HG03064 (cell line): ENCODE data around the gene EML2.
"Not testable (repeated sequence)": the region's sequence is repeated elsewhere in the genome, so short reads cannot be mapped to it uniquely, and the experiment has no call there.

Experiments
- ATAC-seq: cut with Tn5 transposase; IDR thresholded peaks from one replicate; pipeline ENCODE4 v1.9.1; 2021; ENCODE audit warnings: low read depth; ENCODE audit not compliant: unreplicated experiment

The EML2 gene

DNA sequence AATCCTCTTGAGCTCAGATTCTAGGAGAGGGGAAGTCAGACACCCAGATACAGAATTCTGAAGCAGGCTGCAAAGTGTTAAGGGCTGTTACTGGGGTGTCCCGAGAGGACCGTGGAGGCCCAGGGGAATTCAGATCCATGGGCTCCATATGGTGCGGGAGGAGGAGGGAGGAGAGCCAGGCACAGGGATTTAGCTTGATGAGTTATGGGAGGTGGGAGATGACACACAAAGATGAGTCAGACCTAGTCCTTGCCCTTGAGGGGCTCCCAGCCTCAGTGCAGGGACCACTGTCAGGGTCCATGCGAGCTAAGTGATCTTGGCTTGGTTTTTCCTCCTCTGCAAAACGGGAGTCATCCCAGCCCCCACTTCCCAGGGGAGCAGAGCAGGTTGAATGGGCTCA, 14.4 kb upstream of the EML2 start:
- ATAC-seq, result no peak

DNA sequence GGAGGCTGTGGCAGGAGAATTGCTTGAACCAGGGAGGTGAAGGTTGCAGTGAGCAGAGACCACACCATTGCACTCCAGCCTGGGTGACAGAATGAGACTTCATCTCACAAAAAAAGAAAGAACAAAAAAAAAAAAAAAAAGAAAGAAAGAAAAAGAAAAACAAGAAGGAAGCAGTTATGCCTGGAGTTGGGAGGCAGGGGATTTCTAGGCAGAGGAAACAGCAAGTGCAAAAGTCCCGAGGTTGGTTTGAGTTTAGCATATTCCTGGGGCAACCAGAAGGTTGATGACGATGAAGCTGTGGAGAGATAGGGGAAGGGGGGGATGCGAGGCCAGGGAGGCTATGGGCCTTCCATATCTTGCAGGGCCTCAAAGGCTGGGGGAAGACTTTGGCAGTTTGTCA, 11.5 kb upstream of the EML2 start:
- ATAC-seq, result no peak

DNA sequence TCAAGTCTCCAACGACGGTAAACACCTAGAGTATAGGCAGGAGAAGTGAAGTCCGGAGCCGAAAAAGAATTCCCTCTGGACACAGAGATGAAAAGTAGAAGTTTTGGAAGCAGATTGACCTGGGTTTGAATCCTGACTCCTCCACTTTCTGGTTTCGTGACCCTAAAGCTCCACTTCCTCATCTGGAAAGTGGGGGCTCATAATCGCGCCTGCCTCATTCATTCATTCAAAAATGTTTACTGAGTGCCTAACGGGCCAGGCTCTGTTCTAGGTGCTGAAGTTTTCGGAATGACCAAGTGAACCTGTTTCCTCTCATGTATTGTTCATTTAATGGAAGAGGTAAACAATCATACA, 7.1 kb upstream of the EML2 start:
- ATAC-seq, result no peak

DNA sequence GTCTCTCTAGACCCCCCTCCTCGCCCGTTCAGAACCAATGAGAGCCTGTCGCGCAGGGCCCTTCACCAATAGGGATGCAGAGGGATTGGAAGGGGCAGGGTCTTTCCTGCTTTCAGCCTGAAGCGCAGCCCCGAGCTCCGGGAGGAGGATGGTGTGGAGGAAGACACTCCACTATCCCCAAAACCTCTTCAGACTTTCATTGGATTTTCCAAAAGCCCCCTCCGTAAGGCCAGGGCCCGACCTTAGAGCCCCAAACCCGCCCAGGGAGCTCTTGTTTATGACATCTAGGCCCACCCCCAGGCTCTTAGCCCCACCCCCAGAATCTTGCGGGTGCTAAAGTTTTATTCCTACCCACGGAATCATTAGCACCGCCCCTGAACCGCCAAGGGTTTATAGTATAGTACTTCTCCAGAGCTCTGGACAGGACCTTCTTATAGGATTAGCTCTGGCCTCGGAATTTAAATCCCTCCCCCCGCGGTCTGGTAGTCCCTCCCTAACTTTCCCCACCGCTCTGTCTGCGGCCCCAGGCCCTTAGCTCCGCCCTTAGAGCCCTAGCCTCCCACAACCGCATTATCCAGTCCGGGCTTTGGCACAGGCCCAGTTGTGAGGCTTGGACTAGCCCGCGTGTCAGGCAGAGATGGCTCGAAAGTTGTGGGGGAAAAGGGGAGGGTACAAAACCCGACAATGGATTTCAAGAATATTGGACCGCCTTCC, 6.6 kb upstream of the EML2 start:
- no peak for ATAC-seq

DNA sequence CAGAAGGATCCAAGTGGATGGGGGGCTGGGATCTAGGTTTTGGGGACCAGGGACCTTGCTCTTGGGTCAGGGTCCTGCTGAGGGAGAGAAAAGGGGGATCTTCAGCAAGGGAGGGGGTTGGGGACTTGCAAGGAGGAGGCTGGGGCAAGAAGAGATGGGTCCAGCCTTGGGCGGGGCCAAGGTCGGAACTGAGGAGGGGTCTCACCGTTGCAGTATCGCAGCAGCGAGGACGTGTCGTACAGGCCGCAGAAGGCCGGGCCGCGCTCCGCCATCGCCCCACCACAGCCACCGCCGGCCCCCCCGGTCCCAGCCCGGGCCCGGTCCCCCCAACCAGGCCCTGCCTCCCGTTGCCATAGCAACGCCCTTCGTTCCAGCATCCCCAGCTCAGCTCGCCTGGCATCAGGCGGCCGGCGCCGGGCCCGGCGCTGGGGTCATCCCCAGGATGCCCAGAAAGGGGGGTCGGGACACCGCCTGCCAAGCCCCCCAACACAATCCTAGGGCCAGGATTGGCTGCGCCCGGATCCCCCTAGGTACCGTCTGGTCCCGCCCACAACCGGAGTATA, 6.0 kb upstream of the EML2 start:
- ATAC-seq, result no peak

DNA sequence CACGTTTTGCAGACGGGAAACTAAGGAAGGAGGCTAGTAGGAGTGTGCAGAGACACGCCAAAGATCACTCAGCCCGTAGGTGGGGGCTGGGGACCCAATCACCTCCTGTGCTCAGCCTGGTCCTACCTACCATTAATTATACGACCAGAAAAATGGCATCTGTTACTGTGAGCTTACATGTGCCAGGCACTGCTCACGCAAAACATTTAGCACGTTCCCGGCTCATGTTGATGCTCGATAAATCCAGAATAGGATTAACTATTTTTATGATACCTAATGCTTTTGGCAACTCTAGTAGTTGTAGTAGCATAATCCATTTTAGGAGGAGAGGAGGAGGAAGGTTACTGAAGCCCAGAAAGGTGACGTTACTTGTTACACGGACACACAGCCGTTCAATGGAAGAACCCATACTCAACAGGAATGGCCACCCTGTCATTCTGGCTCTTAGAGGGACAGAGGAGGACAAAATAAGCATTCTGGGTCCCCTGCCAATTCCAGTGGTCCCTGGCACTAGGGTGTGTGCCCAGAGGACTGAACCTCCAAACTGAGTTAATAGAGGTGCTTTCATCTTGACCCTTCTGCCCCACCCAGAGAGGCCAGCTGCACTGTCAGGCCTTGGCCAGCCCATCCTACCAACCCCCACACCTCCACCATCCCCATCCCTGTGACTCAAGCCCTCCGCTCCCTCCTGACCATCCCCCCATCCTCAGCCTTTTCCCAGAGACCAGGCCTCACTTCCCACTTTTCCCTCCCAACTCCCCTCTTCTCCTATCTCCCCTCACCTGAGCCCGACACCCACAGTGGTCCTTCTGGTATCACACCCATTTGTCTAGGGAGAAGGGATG, 5.0 kb upstream of the EML2 start:
- no peak for ATAC-seq

DNA sequence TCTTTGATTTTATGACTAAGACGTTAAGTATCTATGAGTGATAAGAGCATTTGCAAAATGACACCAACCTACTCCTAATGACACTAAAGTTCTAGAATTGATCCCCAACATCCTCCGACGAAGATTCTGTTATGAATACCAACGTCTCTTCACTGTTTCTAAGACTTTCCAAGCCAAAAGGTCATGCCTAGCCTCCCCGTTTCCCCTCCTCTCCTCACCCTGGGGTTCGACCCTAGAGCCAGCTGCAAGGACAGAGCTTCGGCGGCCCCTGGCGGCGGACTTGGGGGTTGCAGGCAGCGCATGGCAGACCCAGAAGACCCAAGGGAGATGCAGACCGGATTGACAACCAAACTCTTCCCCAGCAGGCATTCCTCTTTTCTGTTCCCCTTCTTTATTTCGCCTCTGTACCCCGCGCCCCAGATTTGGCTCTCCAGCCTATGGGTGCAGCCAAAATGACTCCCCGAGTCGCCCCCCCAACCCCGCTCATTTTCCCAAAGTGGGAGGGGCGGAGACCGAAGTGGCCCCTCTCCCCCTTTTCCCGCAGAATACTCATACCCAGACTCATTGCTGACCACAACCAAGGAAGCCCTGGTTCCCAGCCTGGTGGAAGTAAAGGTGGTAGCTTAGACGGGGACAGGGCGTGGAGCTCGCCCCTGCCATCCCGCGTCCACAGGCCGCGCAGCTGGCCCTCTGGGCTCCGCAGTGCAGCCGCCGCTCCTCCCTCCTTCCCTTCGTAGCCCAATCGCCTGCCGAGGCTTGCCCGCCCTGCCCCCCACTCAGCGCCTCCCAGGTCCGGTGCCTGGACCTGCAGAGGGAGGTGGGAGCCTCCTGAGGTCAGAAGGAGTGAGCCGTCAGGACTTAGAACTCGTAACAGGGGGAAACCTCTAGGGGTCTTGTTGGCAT, 4.1 kb upstream of the EML2 start:
- peak; percentile 26 for ATAC-seq

DNA sequence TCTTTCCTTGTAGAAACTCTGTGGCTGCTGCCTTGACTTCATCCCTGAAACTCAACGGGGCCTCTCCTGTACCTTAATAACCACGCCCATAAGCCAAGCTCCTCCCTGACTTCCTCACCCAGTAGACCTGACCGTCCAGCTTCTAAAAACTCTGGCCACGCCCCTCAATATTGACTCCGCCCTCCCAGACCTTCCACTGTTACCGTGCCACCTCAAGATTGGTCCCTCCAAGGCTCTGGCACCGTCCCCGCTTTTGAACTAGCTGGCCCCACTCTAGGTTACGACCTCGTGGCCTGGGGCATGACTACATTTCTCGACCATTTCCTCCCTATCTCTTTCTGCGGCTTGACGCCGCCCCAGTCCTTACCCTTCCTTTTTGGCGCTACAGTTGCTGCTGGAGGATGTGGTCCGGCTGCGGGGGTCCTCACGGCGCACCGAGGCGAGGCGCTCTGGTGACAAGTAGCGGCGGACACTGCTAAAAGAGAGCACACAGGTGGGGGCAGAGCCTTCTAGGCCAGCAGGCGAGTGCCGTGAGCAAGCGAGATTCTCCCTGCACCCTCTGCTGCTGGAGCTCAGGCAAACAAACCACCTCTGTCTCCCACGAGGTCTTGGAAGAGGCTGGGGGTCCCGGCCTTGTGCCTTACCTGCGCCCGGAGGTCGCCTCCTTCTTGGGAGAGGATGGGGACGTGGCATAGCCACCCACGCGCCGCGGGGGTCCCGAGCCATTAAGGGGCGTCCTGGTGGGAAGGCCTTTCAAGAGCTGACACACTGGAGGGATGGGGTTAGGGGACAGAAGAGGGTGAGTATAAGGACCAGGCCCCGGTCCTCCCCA, 2.3 kb upstream of the EML2 start:
- ATAC-seq, result peak; percentile 18

DNA sequence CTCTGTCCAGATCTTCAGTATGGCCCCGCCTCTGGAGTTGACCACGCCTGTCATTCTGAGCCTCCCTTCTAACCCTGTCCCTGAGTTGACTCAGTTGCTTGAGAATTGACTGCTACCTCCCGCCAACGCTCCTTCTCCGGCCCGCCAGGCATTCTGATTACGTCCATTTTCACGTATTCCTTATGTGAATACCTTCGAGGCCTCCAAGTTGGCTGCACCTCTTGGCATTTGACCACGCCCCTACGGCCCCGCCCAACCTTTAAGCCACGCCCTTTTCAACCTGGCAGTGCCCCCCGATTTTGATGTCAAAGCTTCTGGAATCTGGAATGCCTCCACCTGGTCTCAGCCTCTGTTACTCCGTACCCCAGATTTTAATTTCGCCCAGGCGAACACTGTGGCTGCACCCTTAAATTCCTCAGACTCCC, 1.7 kb upstream of the EML2 start:
- no peak for ATAC-seq

DNA sequence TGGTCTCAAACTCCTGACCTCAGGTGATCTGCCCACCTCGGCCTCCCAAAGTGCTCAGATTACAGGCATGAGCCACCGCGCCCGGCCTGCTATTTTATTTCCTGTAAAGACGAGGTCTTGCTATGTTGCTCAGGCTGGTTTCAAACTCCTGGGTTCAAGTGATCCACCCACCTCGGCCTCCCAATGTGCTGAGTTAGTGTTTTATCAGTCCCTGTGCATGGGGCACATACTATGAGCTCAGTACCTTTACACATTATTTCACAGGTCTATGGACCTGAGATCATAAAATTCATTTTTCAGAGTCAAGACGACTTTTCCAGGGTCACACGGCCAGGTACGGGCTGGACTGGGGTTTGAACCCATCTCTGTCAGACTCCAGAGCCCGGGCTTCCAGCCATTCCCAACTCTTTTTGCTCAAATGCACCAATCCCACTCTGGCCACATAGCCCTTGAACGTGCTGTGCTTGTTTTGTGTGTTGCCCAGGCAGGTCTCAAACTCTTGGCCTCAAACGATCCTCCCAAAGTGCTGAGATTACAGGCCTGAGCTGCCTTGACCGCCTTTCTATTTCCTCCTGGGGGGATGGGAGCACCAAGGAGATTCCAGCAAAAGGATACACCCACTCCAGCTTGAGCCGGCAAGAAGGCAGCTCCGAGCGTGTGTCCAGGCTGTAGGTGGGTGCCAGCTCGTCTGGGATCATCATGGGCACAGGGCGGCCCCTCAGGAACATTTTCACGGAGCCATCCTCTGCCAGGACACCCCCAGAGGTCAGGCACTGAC, 1.1 kb downstream of the EML2 start:
- ATAC-seq, result no peak

DNA sequence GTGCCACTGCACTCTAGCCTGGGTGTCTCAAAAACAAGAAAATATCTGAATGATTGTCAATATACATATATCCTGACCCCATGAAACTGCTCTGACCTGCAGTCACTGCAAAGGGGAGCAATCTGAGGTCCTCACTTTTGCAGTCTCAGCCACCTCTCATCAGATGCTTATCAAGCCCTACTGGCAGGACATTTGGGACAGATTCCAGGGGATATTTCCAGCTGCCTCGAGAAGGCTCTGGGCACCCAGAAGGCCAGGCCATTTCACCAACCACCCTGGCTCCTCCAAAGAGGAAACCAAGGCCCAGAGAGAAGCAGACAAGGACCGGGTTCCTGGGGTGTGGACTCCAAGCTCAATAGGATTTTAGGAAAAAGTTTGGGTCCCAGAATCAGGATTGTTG, 2.3 kb downstream of the EML2 start:
- no peak for ATAC-seq

DNA sequence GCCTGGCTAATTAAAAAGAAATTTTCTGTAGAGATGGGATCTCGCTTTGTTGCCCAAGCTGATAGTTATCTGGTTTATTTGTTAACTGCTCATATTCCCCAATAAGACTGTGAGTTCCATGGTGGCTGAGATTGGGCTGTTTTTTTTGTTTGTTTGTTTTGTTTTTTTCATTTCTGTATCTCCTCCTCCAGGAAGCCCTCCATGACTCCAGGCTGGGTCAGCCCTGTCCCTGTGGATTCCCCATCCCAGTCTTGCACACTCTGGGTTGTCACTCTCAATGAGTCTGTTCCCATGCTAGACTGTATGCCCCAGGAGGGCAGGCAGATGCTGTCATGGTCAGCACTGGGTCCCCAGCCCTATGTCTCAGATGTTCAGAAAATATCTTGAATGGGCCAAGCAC, 2.9 kb downstream of the EML2 start:
- ATAC-seq, result no peak

DNA sequence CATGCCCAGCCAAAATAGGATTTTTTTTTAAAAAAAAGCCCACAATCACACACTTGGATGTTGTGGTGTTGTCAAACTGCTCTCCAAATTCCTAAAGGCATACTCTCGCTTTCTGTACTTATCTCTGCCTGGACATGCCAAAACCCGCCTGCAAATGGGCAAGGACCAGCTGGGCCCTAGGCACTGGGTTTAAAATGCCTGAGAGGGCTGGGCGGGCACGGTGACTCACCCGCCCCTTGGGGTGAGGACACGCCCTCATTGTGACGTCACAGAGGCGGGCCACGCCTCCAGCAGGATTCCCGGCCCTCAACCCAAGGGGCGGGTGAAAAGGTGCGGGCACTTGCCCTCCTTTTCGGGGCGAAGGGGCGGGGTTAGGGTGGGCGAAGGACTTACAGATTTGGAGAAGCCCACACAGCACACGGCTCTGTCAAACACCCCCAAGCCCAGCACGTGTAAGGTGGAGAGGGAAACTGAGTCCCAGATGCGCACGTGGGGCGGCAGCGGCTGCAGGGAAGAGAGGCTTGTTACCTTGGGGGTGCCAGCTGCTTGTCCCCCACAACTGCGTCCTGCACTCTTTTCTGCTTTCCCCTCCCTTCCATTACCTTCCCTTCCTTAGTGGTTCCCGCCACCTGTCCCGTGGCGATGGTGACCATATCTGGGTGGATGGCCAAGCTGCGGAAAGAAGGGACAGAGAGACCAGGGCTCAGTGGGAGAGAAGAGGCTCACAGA, 6.6 kb downstream of the EML2 start:
- ATAC-seq, result no peak

DNA sequence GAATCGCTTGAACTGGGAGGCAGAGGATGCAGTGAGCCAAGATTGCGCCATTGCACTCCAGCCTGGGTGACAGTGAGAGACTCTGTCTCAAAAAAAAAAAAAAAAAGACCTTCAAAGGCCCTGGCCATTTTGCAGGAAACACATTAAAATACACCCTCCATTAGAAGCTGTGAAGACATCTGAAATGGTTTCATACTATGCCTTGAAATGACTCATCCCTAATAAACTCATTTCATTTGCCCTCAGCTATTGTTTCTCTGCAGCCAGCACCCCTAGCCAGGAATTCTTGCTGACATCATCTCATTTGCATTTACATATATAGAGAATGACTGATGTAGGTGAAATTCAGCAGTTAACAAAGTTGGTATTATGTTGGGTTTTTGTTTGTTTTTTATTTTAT, 8.7 kb downstream of the EML2 start:
- ATAC-seq, result no peak

DNA sequence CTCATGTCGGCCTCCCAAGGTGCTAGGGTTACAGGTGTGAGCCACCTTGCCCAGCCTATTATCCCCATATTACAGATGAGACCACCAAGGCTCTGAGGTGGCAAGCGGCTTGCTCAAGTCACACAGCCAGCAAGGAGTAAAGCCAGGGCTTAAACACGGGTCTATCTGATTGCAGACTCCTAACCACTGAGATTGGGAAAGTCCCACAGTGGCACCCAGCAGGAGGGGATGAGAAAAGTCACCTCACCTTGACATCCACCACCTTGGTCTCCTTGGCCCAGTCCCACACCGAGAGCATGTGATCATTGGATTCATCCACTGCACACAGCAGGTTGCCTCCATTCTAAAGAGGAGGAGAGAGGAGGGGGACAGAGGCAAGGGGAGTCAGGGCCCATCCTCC, 9.5 kb downstream of the EML2 start:
- no peak for ATAC-seq

DNA sequence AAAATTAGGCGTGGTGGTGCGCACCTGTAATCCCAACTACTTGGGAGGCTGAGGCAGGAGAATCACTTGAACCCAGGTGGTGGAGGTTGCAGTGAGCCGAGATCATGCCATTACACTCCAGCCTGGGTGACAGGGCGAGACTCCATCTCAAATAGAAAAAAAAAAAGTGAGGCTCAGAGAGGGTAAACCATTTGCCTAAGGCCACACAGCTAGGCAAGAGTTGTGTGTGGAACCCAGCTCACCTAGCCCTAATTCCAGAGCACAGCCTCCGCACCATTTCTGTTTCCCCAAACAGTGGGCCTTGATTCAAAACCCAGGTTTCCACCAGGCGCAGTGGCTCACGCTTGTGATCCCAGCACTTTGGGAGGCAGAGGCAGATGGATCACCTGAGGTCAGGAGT, 11.0 kb downstream of the EML2 start:
- not testable (repeated sequence) for ATAC-seq

DNA sequence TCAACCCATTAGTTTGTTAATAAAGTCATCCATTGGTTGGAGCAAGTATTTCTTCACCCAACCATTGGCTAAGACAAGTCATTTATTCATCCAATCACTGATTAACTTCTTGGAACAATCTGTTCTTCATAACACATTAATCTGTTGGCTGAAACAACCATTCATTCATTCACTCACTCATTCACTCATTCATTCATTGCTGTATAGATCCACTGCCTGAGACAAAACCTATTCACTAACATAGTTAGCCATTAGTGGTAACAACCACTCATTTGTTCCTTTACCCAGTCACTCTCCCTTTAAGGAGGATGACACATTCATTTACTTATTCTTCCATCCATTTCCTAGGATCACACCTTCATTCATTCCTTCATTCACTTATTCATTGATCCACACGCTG, 15.2 kb downstream of the EML2 start:
- ATAC-seq, result no peak

DNA sequence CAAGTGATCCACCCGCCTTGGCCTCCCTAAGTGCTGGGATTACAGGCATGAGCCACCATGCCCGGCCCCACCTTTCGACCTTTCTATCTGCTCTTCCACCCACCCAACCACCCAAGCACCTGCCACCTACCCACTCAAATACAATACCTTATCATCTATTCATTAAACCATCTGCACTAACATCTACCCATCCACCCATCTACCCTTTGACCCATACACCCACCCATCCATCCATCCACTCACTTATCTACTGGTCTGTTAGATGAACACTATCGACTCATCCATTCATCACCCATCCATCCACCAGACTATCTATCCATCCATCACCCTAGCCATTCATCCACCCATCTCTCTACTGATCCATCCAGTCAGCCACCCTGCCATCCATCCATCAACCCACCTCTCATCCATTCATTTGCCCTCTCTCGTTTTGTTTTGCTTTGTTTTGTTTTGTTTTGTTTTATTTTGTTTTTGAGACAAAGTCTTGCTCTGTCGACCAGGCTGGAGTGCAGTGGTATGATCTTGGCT, 17.2 kb downstream of the EML2 start:
- ATAC-seq, result no peak
